ENCODE measurements around the gene APOH. TPM values are rescaled to one million over a fixed set of nuclear protein-coding genes. Genes with fewer than 3 reads are reported as not detected.

APOH gene
- total RNA-seq, 1 donor from 2014 or later = not detected

DNA sequence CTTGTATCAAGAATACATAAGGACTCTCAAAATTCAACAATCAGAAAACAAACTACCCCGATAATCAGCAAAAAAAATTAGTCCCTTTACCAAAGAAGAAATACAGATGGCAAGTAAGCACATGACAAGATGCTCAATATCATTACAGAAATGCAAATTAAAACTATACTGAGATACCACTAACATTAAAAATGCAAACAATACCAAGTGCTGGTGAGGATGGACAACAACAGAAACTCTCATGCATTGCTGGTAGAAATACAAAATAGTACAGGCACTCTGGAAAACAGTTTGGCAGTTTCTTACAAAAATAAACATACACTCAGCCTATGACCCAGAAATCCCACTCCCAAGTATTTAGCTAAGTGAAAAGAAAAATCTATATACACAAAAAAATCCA lies 44.8 kb downstream of the APOH start:
- Mint-ChIP-seq H3K27ac (ENCODE audit: unreplicated experiment) (no peak overlapping the region), H3K4me3 (ENCODE audit: unreplicated experiment) (no peak overlapping the region), H3K9me3 (ENCODE audit: unreplicated experiment) (peaks cover 14% of the 10 kb centered on the region), H3K36me3 (ENCODE audit: unreplicated experiment) (peaks cover 29% of the 10 kb centered on the region), H3K27me3 (ENCODE audit: unreplicated experiment) (no peaks in the 10 kb centered on the region), H3K4me1 (ENCODE audit: unreplicated experiment) (no peaks in the 10 kb centered on the region)
- TF ChIP-seq, protein P1, sequence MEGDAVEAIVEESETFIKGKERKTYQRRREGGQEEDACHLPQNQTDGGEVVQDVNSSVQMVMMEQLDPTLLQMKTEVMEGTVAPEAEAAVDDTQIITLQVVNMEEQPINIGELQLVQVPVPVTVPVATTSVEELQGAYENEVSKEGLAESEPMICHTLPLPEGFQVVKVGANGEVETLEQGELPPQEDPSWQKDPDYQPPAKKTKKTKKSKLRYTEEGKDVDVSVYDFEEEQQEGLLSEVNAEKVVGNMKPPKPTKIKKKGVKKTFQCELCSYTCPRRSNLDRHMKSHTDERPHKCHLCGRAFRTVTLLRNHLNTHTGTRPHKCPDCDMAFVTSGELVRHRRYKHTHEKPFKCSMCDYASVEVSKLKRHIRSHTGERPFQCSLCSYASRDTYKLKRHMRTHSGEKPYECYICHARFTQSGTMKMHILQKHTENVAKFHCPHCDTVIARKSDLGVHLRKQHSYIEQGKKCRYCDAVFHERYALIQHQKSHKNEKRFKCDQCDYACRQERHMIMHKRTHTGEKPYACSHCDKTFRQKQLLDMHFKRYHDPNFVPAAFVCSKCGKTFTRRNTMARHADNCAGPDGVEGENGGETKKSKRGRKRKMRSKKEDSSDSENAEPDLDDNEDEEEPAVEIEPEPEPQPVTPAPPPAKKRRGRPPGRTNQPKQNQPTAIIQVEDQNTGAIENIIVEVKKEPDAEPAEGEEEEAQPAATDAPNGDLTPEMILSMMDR (IDR thresholded peaks at IDR 0.05) = no peak
- DNase-seq (ENCODE audit: extremely low spot score, unreplicated experiment) = no peak

DNA sequence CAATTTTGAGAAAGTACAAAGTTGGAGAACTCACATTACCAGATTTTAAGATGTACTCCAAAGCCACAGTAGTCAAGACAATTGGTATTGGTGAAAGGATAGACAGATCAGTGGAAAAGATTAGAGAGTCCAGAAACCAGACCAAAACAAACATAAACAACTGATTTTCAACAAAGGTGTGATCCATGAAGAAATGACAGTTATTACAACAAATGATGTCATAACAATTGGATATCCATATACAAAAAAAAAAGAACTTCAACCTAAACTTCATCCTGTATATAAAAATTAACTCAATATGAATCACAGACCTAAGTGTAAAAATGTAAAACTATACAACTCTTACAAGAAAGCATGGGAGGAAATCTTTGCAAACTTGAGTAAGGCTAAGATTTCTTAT lies 45.7 kb downstream of the APOH start:
- Mint-ChIP-seq H3K4me3 (ENCODE audit: unreplicated experiment) (no peak overlapping the region), H3K9me3 (ENCODE audit: unreplicated experiment) (peaks cover 19% of the 10 kb centered on the region), H3K4me1 (ENCODE audit: unreplicated experiment) (no peaks in the 10 kb centered on the region), H3K27me3 (ENCODE audit: unreplicated experiment) (no peaks in the 10 kb centered on the region), H3K36me3 (ENCODE audit: unreplicated experiment) (peaks cover 35% of the 10 kb centered on the region), H3K27ac (ENCODE audit: unreplicated experiment) (no peak overlapping the region)
- DNase-seq (ENCODE audit: extremely low spot score, unreplicated experiment) = no peak
- TF ChIP-seq, protein P1 (IDR thresholded peaks at IDR 0.05) = no peak

DNA sequence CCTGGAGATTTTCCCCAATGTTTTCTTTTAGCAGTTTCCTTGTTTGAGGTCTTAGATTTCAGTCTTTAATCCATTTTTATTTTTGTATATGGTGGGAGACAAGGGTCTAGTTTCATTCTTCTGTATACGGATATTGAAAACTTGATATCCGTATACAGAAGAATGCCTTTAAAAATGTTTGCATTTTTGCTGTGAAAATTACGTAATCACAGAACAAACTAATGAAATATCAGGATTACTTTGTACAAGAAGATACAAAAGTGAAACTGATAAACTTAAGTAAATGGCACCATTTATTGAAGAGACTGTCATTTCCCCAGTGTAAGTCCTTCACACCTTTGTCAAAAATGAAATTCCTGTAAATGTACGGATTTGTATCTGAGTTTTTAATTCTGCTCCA lies 50.6 kb downstream of the APOH start:
- Mint-ChIP-seq H3K9me3 (ENCODE audit: unreplicated experiment) (peaks cover 17% of the 10 kb centered on the region), H3K27me3 (ENCODE audit: unreplicated experiment) (no peaks in the 10 kb centered on the region), H3K36me3 (ENCODE audit: unreplicated experiment) (peaks cover 50% of the 10 kb centered on the region), H3K27ac (ENCODE audit: unreplicated experiment) (no peak overlapping the region), H3K4me1 (ENCODE audit: unreplicated experiment) (no peaks in the 10 kb centered on the region), H3K4me3 (ENCODE audit: unreplicated experiment) (no peak overlapping the region)
- DNase-seq (ENCODE audit: extremely low spot score, unreplicated experiment) = no peak
- TF ChIP-seq, protein P1 (IDR thresholded peaks at IDR 0.05) = no peak

DNA sequence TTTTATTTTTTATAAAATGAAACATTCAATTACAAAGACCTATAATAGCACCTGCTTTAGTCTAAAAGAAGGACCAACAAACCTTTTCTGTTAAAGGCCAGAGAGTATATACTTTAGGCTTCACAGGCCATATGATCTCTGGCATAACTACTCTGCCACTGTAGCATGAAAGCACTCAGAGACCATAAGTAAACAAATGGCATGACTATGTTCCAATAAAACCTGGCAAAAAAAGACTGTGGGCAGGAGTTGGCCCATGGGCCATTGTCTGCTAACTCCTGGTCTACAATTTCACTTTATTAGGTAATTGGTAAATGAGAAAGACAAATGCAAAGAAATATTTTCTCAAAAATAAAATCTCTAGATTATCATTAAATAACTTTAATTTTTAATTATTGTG lies 52.2 kb downstream of the APOH start:
- peaks cover 46% of the 10 kb centered on the region for H3K36me3 Mint-ChIP-seq (ENCODE audit: unreplicated experiment)
- no peak for DNase-seq (ENCODE audit: extremely low spot score, unreplicated experiment)
- no peaks in the 10 kb centered on the region for H3K27me3 Mint-ChIP-seq (ENCODE audit: unreplicated experiment)
- no peaks in the 10 kb centered on the region for H3K4me1 Mint-ChIP-seq (ENCODE audit: unreplicated experiment)
- TF ChIP-seq, protein P1 (IDR thresholded peaks at IDR 0.05) = no peak
- peaks cover 17% of the 10 kb centered on the region for H3K9me3 Mint-ChIP-seq (ENCODE audit: unreplicated experiment)
- H3K4me3 Mint-ChIP-seq (ENCODE audit: unreplicated experiment) = no peak overlapping the region
- no peak overlapping the region for H3K27ac Mint-ChIP-seq (ENCODE audit: unreplicated experiment)

DNA sequence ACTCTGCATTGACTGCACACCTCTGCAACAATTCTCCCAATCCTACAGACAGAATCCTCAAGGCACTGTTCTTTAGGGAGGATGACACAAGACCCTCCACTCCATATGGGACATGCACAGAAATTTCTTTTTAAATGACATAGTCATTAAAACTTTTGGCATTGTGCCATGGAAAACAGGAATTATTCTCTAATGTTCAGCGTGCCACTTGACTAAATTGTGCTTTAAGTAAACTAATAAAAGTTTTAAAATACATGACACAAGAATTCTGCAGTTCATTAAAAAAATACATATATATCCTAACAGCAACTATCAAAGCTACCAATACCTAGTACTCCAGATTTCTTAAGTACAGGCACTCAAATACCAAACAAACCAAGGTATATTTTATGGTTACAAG lies 53.3 kb downstream of the APOH start:
- Mint-ChIP-seq H3K27ac (ENCODE audit: unreplicated experiment) (no peak overlapping the region), H3K4me3 (ENCODE audit: unreplicated experiment) (no peak overlapping the region), H3K4me1 (ENCODE audit: unreplicated experiment) (no peaks in the 10 kb centered on the region), H3K27me3 (ENCODE audit: unreplicated experiment) (no peaks in the 10 kb centered on the region), H3K9me3 (ENCODE audit: unreplicated experiment) (peaks cover 17% of the 10 kb centered on the region), H3K36me3 (ENCODE audit: unreplicated experiment) (peaks cover 43% of the 10 kb centered on the region)
- DNase-seq (ENCODE audit: extremely low spot score, unreplicated experiment) = no peak
- TF ChIP-seq, protein P1 (IDR thresholded peaks at IDR 0.05) = no peak

Measured in osteocyte (in vitro differentiated cells).